NCI-H146 treated with DMSO at 0.1 percent for 48 hours (cell line): ENCODE data around the gene BCAR1.
"Not testable (repeated sequence)": the region's sequence is repeated elsewhere in the genome, so short reads cannot be mapped to it uniquely, and the experiment has no call there.

Source experiments
- DNase-seq: peaks from one replicate; lab custom pipeline; 2025; ENCODE audit not compliant: unreplicated experiment; lab: John Stamatoyannopoulos, UW

Gene BCAR1

DNA sequence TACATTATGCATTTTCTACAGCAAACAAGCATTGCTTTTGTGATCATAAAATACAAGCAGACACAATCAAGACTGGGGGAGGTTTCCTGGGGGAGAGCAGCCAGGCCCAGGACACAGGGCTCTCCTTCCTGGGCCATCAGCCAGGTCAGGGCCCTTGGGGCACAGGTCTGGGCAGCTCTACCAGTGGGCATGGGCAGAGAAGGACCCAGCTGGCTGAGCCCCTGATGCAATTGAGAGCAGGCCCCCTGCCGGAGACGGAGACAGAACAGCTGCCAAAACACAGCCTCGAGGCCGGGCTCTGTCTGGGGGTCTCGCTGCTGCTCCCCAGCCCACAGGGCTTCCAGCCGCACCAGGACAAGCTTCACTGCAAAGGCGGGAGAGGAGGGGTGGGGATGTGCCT, 10.8 kb downstream of the BCAR1 start:
- not testable (repeated sequence) for DNase-seq

DNA sequence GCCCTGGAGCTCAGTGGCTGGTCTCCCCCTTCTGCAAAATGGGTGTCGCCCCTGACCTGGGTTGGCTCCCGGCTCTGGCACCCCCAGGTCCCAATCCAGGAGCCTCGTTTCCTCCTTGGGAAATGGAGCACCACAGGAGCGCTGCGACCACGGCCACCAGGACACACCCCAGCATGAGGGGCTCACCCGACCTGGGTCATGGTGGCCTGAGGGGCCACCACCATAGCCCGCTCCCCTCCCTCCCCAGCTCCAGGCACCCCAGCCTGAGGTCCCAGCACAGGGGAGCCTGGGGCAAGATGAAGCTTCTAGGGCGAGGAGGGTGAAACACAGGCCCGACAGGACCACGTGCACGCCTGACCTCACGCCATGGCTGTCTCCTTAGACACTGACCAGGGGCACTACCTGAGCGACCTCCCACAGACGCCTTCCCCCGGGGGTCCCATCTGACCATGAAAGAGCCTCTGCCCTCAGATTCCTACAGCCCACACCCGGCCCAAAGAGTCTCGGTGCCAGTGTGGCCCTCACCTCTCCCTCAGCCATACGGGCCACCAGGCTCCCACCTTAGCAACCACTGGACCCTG, 11.8 kb downstream of the BCAR1 start:
- DNase-seq = no peak

DNA sequence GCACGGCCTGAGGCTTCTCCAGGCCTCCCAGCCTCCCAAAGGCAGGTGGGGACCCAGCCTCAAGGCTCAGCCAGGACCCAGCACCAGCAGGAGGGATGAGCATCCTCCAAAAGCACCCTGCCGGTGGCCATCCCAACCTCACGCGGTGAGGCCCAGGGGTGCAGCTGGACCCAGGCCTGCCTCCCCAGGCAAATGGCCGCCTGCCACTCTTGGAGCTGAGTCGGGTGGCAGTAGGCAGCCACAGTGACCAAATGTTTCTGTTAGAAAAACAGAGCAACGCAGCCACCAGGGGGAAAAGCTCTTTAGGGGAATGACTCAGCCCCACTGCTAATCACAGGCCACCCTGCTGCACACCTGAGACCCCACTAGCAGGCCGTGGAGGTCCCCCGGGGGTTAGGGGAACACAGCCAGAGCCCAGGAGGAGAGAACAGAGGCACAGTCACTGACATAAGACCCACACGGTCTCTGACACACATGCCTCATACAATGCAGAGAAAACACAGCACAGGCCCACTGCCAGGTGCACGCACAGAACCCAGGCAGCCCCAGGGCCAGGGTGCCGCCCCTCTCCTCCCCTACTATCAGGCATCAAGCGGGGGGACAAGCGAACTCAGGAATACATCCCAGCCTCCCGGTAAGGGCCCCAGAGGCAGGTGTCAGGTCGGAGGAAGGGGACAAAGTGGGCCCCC, 12.4 kb downstream of the BCAR1 start:
- DNase-seq = no peak

DNA sequence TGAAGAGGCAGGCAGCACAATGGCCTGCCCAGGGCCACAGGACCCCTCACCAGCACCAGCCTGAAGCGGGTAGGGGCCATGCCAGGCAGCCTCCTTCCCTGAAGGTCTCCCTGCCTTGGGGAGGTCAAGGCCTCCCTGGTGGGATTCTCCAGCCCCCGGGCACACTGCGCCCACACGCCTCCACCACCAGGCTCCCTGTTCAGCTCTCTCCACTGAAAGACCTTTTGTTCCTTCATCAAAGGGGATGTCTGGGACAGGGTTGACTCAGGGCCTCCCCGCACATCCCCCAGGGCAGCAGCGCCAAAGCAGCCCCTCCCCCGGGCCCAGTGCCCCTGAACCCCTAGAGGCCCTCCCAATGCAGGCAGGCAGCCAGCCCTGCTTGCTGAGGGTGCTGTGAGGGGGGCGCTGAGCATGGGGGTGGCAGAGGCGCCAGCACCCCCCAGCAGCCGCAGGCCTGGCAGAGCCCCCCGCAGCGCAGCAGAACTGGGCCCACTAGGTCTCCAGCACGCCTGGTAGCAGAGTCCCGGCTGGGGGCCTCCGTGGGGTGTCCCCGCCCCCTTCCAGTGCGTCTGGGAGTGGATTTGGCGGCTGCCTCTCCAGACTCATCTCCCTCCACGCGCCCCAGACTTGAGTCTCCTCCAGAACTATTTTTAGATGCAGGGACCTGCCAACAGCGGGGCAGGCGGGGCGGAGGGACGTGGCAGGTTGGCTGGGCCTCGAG, 13.1 kb downstream of the BCAR1 start:
- no peak for DNase-seq

DNA sequence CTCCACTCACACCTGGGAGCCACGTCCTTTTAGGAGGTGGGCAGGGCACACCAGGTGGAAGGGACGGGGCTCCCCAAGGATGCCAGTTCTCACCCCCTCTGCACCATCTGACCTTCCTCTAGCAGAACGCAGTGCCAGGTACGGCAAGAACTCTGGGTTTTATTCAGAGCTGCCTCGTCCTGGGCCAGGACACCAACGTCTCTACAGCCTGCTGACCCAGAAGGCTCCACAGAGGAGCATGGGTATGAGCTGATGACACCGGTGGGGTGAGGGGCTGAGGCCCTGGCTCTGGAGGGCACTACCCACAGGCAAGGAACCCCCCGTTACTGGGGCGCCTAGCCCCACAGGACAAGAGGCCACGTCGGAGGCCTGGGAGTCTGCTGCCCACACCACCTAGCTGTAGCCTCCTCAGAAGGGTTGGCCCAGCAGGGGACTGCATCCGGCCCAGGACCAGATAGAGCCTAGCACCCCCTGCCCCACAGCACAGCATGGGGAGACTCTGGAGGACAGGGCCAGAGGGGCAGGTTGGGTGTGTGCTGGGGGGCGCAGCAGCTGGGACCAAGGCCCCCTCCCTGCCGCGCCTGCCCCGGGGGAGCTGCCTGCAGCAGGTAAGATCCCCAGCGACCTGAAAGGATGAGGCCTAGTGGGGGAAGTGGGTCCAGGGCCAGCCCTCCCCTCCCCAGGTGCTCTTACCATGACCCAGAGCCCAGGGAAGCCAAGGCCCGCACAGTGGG, 13.9 kb downstream of the BCAR1 start:
- DNase-seq = no peak

DNA sequence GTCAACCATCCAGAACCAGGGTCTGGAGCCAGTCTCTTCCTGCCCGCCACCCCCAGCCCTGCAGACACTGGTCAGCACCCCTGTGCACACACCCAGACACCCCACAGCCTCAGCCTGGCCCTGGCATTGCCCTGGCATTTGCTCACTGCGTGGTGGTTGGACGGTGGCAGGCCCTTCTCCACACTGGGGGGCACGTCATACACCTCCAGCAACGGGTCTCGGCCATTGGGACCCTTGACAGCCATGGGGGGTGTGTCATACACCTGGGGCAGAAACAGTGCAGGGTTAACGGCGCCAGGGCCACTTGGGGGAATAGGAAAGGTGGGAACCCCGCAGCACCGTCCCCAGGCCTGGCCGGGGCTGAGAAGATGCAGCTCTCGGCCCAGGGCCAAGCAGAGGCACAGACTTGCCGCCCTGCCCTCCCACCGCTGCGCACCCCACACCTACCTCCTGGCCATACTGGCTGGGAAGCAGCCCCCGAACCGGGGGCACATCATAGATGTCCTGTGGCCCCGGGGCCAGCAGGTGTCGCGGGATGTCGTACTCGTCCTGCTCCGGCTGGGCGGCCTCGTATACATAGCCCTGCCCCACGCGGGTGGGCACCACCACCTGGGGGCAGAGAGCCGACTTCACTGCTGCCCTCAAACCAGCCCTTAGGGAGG, 14.6 kb downstream of the BCAR1 start:
- DNase-seq = no peak

DNA sequence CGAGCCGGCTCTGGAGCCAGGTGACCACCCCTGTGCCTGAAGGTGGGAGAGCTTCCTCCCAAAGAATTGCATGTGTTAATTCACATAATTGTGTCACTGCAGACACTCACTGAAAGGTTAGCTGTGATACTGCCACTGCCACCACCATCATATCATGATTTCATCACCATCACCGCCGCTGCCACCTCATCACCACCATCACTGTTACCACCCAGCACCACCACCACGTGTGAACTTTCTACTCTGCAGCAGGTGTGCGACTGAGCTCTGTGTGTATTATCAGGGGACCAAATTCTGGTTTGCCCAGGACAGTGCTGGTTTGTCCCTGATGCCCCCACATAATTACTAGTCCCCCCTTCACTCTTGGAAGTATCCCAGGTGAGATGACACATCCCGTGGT, 15.2 kb downstream of the BCAR1 start:
- no peak for DNase-seq

DNA sequence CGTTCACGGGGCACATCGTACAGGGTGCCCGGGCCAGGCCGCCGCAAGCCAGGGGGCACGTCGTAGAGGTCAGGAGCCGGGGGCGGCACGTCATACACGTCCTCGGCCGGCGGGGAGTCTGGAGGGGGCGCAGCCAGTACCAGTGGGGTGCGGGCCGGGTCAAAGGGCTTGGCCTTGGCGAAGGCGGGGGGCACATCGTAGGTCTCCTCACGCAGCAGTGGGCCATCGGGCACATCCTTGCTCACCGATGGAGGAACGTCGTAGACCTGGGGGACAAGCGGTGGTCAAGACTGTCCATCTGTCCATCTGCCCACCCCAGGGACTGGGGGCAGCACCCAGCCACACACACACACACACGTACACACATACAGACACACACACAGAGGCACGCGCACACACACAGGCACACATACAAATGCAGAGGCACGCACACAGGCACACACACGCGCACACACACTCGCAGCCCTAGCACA, 15.7 kb downstream of the BCAR1 start:
- DNase-seq = no peak

DNA sequence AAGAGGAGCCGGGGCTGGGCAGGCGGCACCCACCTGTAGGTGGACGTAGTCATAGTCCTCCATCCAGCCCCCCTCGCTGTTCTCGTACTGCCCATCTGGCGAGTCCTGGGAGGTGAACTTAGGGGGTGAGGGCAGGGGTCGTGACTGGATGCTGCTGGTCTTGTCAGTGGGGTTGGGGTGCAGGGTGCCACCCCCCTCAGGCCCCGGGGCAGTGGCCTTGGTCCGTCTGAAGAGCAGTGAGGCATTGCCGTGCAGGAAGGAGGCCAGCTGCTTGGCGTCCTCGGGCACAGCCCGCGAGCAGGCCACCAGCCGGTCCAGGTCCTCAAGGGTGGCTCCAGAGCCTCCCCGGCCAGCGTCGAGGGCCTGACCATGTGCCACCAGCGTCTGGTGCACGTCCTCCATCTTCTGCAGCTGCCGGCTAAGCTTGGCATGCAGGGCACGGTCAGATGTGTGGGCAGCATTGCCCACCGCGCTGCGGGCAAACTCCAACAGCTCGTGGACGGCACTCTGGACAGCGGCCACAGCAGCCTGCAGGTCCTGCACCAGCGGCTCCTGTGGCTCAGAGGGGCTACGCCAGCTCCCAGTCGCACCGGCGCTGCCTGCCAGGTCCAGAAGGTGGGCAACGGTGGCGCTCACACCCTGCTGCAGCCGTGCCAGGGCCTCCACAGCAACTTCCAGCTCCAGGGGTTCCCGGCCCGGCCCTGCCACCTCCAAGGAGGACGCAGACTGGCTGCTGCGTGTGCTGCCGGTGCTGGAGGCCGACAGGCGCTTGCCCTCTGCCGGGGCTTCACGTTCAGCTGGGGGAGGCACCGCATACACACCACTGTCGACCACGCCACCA, 16.3 kb downstream of the BCAR1 start:
- no peak for DNase-seq

DNA sequence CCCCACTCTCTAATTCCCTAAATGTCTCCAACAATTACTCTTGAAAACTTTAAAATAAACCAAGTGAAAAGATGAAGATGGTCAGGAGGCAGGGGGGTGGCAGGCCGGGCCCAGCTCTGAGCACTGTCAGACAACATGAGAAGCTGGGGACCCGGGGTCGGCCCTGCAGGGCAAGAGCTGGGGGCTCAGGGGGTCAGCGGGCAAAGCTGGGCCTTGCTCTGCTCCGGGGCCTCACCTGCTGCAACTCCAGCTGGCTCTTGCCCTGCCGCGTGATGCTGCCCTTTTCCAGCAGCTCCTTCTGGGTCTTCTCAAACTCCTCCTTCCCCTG, 17.8 kb downstream of the BCAR1 start:
- no peak for DNase-seq

DNA sequence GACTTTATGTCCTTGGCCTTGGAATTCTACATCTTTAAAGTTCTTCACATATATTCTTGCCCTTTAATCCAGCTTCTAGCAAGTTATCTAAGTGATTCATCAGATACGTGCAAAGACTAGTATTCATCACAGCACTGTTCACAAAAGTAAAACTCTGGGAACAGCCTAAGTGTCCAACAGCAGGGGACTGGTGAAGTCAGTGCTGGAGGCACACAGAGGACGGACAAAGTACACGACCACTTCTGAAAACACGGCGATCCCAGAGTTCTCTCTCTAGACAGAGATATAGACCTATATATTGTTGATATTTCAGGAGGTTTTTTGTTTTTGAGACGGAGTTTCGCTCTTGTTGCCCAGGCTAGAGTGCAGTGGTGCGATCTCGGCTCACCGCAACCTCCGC, 19.9 kb downstream of the BCAR1 start:
- no peak for DNase-seq

DNA sequence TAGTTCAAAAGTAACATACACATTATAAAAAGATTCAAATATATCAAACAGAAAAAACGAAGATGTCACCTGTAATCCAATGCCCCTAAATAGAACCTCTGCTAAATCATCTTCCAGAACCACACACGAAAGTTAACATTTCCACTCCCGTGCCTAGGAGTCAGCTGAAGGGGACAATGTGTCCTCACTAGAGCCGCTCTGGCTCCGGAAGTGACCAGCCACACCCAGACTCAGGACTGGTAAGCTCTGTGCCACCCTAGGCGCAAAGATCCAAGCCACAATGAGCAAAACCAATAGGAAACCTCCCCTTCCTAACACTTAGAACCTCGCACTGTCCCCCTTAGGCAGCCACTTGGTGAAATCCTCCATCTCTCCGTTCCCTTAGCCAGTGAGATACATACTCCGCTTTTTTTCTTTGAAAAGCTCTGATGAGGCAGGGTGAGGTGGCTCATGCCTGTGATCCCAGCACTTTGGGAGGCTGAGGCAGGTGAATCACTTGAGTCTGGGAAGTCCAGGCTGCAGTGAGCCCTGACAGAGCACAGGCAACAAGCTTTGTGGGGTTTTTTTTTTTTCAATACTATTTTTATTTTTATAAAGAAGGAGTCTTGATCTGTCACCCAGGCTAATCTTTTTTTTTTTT, 20.8 kb downstream of the BCAR1 start:
- DNase-seq = no peak

DNA sequence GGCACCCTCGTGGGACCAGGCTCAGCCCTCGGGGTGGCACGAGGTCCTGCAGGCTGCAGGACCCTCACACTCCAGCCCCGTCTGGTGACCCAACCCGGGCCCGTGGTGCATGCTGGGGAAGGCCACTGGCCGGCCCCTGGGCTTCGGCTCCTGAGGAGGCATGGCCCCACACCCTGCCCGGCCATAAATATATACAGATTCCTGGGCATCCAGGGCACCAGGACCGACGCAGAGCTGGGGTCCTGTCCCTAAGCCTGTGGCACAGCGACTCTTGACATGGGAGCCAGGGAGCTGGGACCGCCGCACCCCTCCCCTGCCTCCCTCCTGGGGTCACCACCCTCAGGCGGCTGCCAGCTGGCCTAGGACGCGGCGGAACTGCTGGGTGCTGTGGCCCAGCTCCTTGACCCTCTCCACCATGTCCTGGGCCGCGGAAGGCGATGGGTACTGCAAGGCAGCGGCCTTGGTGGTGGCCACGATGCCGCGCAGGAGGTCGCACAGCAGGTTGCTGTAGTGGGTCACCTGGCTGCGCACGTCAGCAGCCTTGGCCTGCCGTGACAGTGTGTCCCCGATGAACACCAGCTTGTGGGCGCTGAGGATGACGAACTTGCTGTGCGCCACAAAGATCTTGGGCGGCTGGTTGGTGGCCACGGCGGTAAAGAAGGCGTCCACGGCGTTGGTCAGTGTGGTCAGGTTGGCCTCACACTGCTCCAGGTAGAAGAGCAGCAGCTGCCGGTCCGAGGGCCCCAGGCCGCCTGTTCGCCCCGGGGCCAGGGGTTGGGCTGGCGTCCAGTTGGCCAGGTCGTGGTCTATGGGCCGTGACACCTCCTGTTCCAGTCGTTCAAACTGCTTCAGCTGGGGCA, 22.0 kb downstream of the BCAR1 start:
- DNase-seq = no peak

DNA sequence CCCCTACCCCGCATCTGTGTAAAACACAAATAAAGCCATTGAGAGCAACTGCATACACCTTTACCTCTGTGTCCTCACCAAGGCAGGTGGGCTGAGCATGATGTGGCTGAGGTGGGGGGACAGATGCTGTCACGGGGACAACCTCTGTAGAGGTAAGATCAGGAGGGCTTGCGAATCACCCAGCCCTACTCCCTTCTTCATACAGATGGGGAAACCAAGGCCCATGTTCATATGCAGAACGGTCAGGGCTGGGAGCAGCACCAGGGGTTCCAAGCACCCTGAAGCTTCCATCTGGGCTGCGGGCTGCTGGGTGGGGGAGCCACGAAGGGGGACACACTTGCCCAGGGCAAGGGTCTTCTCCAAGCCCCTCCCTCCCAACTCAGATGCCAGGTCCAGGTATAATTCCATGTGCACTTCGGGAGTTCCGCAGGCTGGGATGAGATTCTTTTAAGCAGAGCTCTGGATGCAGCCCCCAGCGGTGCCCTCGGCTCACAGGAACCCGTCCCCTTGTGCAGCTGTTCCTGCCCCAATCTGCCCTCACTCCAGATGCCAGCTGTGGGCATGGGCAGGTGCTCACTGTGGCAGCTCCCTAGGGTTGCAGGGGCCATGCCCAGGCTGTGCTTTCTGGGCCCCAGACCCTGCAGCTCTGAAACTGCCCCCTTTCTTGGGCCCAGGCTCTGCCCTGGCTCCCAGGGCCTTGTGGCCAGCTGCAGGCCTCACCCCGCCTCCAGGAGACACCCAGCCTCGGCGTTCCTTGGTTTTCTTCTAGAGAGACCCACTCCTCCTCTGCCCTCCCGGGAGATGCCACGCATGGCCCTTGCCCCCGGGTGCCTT, 23.1 kb downstream of the BCAR1 start:
- no peak for DNase-seq

DNA sequence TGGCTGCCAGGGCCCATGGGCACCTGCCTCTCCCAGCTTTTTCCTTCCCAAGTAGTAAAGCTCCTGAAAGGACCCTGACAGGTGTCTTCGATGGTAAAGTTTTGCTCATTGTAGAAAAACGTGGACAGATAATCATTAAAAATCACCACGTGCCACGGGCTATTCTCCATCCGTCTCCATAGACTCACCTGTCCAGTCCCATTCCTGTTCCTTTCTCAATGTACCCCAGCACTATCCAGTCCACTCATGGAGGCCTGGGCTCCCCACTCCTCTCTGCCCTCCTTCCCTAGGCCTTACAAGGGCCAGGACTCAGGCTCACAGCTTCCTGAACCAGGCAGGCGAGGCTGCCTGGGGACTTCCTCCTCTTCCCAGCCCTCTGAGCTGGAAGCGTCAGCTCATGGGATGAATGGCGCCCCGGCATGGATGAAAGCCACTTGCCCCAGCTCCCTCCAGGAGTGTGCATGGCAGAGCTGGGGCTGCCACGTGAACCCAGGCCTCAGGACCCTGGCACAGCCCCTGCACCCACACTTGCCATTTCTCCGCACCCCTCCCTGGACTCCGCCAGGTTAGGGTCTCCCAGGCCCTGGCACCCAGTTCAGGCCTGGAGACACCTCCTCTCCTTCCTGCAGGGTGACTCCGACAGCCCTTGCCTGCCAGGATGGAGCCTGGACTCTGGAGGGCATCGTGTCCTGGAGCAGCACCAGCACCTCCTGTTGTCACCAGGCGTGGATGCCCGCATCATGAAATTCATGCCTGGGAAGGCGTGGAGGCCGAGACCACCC, 23.9 kb downstream of the BCAR1 start:
- DNase-seq = no peak

DNA sequence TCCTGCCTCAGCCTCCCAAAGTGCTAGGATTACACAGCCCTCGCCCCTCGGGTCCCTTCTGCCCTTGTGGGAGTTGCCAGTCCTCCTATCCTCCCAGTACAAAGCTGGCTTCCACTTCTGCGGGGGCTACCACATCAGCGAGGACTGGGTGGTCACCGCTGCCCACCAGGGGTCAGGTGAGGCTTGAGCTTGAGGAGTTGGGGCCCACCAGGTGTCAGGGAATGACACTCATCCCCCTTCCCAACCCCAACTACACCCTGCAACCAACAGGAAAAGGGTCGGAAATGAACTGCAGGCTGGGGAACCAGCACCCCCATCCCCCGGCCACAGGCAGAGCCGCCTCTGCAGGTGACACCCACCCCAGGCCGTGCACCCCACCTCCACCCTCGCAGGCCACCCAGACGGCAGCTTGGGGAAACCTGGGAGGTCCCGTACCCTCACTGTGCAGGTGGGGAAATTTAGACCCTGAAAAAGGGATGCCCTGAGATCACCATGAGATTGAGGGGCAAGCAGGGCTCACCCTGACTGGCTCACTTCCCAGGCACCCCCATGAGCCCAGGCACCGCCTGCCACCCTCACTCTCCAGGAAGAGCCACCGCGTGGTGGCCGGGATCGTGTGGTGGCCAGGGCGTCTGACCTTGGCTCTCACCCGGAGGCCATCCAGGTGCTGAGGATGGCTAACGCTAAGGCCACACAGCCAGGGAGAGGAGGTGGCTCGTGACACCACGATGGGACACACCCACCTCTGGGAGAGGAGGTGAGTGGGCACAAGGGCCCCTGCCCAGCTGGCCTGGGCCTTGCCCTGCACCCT, 24.7 kb downstream of the BCAR1 start:
- no peak for DNase-seq
